GM06990 (cell line): ENCODE data around the gene DEXI.

Experiments
- DNase-seq: peaks from one replicate; pipeline ENCODE4 v3.0.0-alpha.2; 2011; ENCODE audit not compliant: insufficient read length; ENCODE audit errors: extremely low read depth
- H3K27me3 ChIP-seq: replicated peaks from 2 replicates; pipeline ENCODE4 v1.6.0; 2011; ENCODE audit warnings: low read length; ENCODE audit not compliant: control insufficient read depth, insufficient read depth
- H3K36me3 ChIP-seq: 2 replicates; pipeline ENCODE4 v1.5.1; 2011; ENCODE audit warnings: low read length; ENCODE audit not compliant: control insufficient read depth, insufficient read depth
- H3K4me3 ChIP-seq: replicated peaks from 2 replicates; pipeline ENCODE4 v1.5.1; 2011; ENCODE audit warnings: low read depth, mild to moderate bottlenecking, control low read depth, low read length
- CTCF ChIP-seq: IDR thresholded peaks from 2 replicates; pipeline ENCODE4 v1.5.1; 2011; ENCODE audit warnings: low read length, control low read depth, mild to moderate bottlenecking, inconsistent platforms; ENCODE audit not compliant: insufficient read depth, poor library complexity, severe bottlenecking

Gene DEXI

DNA sequence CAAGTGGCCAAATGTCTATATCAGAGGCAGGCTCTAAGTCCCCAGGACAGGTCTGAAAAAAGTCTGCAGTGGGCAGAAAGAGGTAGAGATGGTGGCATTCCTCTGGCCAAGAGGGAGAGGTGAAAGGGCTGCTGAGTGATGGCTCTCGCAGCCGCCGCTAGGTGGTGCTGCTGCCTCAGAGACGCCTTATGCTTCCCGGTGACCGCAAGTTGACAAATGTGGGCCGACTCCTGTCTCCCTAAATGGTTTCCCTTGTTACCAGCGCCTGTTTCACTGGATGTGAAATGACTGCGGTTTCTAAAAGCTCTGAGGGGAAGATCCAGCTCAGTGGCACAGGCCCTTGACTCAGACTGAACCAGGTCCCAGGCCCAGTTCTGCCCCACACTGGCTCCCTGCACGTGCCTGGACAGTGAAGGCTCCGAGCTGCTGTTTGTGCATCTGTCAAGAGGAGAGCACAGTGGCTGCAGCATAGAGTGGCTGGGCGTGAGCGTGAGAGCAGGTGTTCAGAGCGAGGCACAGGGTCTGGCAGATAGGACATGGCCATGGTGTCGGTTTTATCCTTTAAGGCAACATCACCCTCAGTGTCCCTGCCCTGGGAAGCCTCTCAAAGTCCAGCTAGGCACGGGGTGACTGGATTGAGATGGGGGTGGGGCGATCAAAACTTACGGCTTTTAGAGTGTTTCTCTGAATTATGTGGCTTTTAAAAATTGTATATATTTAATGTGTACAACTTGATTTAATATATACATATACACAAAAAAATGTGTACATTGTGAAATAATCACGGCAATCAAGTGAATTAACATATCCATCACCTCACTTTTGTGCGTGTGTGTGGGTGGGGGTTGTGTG lies 22.0 kb upstream of the DEXI start:
- Histone ChIP-seq H3K36me3 (peaks cover 13% of the 10 kb centered on the region), H3K4me3 (no peak overlapping the region), H3K27me3 (no peaks in the 10 kb centered on the region)
- peak; percentile 82 for DNase-seq
- peak; percentile 96 for TF ChIP-seq CTCF

GRCh38 chr16:10961231-10961630 lies 19.0 kb upstream of the DEXI start:
- H3K27me3 ChIP-seq, result no peaks in the 10 kb centered on the region
- peaks cover 8% of the 10 kb centered on the region for H3K36me3 ChIP-seq
- TF ChIP-seq CTCF, result no peak
- no peak for DNase-seq
- H3K4me3 ChIP-seq, result no peak overlapping the region

- Histone ChIP-seq H3K27me3 (no peaks in the 10 kb centered on the region), H3K36me3 (peaks cover 8% of the 10 kb centered on the region), H3K4me3 (no peak overlapping the region)
- no peak for TF ChIP-seq CTCF
- no peak for DNase-seq
Measured at GRCh38 chr16:10959161-10959560, 16.9 kb upstream of the DEXI start.

DNA sequence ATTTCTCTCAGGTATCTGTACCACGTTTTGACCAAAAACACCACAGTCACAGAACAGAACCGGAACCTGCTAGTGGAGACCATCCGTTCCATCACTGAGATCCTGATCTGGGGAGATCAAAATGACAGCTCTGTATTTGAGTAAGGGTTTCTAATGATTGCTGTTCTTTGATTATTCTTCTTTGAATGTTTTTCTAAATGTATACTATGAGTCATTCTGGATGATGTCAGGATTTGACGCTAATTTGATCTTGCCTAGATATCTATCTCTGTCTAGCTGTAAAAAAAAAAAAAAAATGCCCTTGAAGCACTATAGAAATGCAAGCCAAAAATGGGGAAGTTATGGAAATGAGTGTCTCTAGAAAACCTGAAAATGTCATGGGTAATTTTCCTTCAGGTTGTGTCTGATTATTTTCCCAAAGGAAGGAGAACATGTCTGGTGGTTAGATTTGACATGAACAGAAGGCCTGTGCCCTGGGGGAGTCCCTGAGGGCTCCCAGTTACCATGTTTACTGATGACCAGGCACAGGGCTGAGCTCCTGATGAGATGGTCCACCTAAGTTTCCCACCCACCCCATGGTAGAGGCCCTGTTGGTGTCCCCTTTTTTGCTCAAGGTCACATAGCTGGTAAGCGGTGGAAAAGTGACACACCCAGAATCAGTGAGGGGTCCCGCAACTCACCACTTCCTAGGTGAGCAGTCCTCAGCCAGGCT lies 15.7 kb upstream of the DEXI start:
- peak; percentile 41 for DNase-seq
- Histone ChIP-seq H3K36me3 (peaks cover 1% of the 10 kb centered on the region), H3K27me3 (no peaks in the 10 kb centered on the region), H3K4me3 (no peak overlapping the region)
- TF ChIP-seq CTCF, result no peak

DNA sequence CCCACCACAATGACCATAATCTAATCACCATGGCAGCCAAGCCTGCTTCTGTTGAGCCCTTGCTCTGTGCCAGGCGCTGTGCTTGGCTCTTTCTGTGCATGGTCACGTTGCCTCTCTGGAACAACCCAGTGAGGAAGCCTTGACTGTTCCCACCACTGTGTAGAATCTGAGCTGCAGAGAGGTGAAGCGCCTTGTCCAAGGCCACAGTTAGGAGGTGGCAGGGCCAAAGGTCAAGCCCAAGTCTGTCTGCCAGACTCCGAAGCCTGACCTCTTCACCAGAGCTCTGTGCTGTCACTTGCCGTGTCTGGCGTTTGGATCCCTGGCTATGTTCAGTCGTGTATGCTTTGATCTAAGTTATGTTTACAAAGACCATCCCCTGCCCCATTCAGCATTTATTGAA lies 12.6 kb upstream of the DEXI start:
- H3K36me3 ChIP-seq, result no peaks in the 10 kb centered on the region; the same call in 1 of the 2 replicates
- TF ChIP-seq CTCF, result no peak
- no peak for DNase-seq
- no peak overlapping the region for H3K4me3 ChIP-seq
- H3K27me3 ChIP-seq, result no peaks in the 10 kb centered on the region
